ENCODE measurements around the gene TCF4.
A peak's percentile ranks its signal among the peaks of the same experiment; 100 is the strongest.

GRCh38 chr18:55465313-55465712 lies 122.7 kb downstream of the TCF4 start:
- TF ChIP-seq PATZ1 (CRISPR knock-in tag; IDR thresholded peaks at IDR 0.05; ENCODE audit: borderline replicate concordance) (no peak), ISL1 (CRISPR knock-in tag; IDR thresholded peaks at IDR 0.05) (no peak), RARB (CRISPR knock-in tag; IDR thresholded peaks at IDR 0.05) (no peak), TOX (CRISPR knock-in tag; IDR thresholded peaks at IDR 0.05; ENCODE audit: borderline replicate concordance) (no peak), OSR1 (CRISPR knock-in tag; IDR thresholded peaks at IDR 0.05) (no peak), BACH2 (CRISPR knock-in tag; IDR thresholded peaks at IDR 0.05; ENCODE audit: borderline replicate concordance) (no peak), SNAI2 (CRISPR knock-in tag; IDR thresholded peaks at IDR 0.05) (no peak), ZNF8 (CRISPR knock-in tag; IDR thresholded peaks at IDR 0.05) (no peak), CSRNP3 (CRISPR knock-in tag; IDR thresholded peaks at IDR 0.05) (no peak), TCF4 (CRISPR knock-in tag; IDR thresholded peaks at IDR 0.05; ENCODE audit: borderline replicate concordance) (peak; percentile 56; the same call in 1 of the 2 replicates), CSDC2 (CRISPR knock-in tag; IDR thresholded peaks at IDR 0.05) (no peak), GLIS3 (CRISPR knock-in tag; IDR thresholded peaks at IDR 0.05) (no peak), ESRRG (CRISPR knock-in tag; IDR thresholded peaks at IDR 0.05) (no peak)

Data from SK-N-SH treated with all-trans-retinoic acid at 6 μM for 48 hours (cell line).